Measurements from ENCODE around the gene NOVA1.
A peak's percentile ranks its signal among the peaks of the same experiment; 100 is the strongest.
"Not testable (repeated sequence)": the region's sequence is repeated elsewhere in the genome, so short reads cannot be mapped to it uniquely, and the experiment has no call there.

The NOVA1 gene, protein sequence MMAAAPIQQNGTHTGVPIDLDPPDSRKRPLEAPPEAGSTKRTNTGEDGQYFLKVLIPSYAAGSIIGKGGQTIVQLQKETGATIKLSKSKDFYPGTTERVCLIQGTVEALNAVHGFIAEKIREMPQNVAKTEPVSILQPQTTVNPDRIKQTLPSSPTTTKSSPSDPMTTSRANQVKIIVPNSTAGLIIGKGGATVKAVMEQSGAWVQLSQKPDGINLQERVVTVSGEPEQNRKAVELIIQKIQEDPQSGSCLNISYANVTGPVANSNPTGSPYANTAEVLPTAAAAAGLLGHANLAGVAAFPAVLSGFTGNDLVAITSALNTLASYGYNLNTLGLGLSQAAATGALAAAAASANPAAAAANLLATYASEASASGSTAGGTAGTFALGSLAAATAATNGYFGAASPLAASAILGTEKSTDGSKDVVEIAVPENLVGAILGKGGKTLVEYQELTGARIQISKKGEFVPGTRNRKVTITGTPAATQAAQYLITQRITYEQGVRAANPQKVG

DNA sequence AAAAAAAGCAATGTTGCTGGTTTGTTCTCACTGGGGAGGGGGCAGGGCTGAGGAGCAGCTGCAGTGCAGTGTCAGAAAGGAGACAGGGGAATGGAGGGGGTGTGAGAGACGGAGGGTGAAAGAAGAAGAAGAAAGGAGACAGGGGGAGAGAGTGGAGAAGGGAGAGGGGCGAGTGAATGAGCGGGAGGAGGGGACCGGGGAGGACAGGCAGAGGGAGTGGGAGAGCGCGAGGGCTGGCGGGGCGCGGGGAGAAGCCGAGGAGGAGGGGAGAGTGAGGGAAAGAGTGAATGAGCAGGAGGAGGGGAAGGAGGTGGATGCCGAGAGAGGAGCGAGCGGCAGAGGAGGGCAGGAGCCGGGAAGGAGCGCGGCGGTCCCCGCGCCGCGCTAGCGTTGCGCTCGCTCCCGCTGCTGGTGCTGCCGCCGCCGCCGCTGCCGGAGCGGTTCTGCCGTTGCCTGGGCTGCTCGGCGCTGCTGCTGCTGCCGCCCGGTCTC, at the start of gene NOVA1:
NOVA1 (minus strand) TSS at position 445 of the 492 bp plus-strand sequence. CDS start 597 bp downstream, outside the sequence.
- no peak for DNase-seq

GRCh38 chr14:26645057-26645456, 47.2 kb upstream of the NOVA1 start:
- DNase-seq = not testable (repeated sequence)

DNA sequence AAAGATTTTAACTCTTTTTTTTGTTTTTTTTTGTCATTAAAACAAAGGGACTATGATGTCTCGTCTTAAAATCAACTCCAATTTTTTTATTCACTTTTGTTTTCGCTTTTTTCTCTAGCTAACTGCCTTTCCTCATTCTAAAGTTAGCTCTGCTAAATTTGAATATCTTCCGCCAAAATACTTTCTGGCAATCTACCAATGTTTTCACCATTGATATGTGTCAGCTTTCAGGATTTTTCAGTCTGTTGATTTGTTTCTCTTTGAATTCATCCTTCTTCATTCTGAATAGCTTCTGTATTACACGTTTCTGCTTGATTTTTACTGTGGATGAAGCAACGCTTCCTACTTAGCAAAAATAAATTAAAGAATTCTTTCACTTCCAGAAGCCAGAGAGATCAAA, 38.7 kb upstream of the NOVA1 start:
- DNase-seq = no peak

- not testable (repeated sequence) for DNase-seq
These were observed 37.1 kb upstream of the NOVA1 start for GRCh38 chr14:26634946-26635345.

GRCh38 chr14:26626256-26626655, 28.4 kb upstream of the NOVA1 start:
- no peak for DNase-seq

- no peak for DNase-seq
These were observed 24.8 kb upstream of the NOVA1 start for GRCh38 chr14:26622611-26623010.

GRCh38 chr14:26621807-26622560, 24.2 kb upstream of the NOVA1 start:
- no peak for DNase-seq

DNA sequence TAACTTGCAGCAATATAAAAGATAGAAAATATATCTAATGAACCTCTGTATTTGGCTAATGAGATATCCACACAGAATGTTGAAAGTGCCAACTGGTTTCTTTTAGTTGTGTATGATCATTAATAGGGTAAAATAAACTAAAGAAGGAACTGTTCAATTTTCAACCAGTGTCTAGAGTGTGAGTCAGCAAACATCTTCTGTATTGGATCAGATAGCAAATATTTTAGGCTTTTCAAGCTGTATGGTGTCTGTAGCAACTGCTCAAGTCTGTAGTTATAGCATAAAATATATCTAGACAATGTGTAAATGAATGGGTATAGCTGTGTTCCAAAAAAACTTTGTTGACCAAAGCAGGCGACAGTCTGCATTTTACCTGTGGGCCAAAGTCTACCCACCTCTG, 23.5 kb upstream of the NOVA1 start:
- no peak for DNase-seq

DNA sequence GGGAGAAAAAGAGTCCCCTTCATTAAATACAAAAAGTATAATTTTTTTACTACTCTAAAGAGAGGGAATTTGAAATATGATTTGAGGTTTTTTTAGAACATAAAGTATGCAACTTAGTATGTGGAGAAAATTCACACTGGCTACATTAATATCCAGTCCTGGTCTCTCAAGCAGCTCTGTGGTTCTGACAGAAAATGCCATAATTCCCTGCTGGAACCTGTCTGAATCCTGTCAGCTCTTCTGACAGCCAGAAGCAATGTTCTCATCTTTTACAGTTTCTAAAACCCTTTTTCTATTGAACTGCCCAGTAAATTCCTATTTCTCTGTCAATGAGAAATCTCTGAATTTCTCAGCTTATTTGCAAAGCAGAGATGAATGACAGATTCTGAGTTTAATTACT, 13.4 kb upstream of the NOVA1 start:
- no peak for DNase-seq

- DNase-seq = no peak
These were observed 9.0 kb upstream of the NOVA1 start for GRCh38 chr14:26606729-26607312.

GRCh38 chr14:26605602-26606001, 7.8 kb upstream of the NOVA1 start:
- no peak for DNase-seq

DNA sequence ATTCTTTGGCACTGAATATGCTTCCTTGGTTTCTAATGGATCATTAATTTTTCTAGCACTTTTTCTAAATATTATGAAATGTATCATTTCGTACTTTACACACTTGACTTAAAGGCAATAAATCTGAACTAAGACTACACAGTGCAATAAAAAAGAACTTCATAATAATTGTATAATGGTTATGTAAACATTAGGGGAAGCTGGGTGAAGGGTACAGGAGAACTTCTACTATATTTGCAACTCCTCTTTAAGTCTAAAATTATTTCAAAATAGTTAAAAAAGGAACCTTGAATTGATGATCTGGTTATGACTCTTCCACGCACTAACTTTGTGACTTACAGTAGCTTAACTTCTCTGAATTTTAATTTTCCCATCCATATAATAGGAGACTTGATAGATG, 5.1 kb upstream of the NOVA1 start:
- DNase-seq = no peak

- no peak for DNase-seq
These were observed 4.0 kb upstream of the NOVA1 start for GRCh38 chr14:26601856-26602255.

- no peak for DNase-seq
These were observed 1.5 kb upstream of the NOVA1 start for GRCh38 chr14:26599291-26599690.

GRCh38 chr14:26598672-26599131, 869 bp upstream of the NOVA1 start:
- DNase-seq = no peak

- DNase-seq = peak; percentile 54
These were observed 343 bp upstream of the NOVA1 start for GRCh38 chr14:26598081-26598671.

DNA sequence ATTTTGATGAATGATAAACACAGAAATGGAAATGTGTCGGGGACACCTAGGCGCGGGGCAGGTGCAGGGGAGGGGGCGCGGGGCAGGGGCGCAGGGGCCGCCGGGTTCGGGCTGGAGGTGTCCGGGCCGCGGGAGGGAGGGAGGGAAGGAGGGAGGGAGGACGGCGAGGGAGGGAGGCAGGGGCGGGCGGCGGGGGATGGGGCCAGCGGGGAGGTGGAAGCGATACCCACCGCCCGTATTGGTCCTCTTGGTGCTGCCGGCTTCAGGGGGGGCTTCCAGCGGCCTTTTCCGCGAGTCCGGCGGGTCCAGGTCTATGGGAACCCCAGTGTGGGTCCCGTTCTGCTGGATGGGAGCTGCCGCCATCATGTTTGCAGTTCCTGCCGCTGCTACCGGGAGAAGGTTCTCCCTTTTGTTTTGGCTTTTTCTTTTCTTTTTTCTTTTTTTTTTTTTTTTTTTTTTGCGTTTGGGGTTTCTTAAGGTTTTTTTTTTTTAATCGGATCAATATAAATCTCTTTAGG, 703 bp downstream of the NOVA1 start:
- DNase-seq = no peak

DNA sequence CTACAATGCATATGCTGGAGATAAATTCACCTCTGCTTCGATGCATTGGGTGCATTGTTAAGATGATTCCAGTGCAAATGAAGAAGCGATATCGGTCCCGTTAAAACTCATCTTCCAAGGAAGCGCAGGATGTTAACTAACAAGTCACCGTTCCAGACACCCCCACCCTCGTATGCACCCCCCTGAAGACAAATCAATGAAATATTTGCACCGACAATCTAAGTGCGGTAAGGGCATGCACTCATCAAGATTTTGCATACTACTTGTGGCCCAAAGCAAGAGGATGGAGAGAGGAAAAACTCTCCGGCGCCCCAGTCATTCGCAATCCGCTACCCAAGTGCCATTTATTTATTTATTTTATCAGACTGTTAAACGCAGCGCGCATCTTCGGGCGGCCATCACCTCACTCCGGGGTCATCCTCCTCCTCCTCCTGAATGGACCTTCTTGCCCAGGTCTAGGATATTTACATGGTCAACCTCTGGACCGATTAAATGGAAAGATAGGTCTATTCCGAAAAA, 1.2 kb downstream of the NOVA1 start:
- DNase-seq = no peak

DNA sequence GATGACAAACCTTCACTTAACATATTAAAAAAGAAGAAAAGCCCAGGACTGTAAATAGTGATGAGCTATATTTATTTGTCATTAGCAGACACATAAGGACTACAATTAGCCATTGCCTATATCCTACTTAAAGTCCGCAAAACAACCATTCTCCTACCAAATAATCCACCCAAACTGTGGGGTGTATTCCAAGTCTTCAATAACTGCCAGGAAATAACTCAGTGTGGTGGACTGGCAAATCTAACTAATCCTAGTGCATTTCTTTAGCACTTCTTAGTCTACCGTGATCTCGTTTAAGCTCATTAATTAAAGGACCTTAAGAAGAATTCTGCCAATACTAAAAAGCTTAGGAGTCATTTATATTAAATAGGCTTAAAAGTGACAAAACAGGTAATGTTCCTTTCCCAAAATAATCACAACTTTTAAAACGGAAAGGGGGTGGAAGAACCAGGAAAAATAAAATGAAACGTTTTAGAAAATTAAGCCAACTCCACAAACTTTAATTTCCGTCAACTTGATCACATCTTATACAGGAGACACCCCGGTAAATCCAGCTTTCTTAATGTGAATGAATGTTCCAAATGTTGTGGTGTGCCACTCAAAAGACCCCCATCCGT, 1.8 kb downstream of the NOVA1 start:
- DNase-seq = no peak

DNA sequence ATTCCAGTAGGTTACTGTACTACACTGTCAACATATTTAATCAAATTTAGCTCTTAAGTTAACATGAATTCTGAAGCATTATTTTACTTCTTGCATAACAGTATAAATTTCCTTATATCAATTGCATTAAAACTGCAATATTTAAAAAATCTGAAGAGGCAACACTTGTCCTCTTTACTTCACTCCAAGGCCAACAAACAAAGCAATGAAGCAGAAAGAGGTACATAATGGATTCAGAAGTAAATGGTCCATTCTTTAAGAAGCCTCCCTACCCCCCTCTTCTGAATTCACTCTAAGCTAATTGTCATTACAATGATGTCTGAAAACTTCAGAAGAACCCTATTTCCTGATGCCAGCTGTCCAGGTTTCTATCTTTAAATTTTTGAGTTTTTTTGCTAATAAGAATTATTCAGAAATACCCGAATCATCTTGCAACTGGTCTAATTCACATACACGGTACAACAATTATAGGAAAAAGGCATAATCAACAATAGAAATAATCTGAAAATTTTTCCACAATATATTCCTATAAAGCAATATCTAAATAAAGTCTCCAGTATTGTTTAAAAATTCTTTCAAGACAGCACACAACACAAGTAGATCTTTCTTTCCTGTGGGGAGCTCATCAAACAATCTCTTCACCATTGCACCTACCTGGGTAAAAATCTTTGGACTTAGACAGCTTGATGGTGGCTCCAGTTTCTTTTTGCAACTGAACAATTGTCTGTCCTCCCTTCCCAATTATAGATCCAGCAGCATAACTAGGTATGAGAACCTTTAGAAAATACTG, 2.9 kb downstream of the NOVA1 start:
- DNase-seq = no peak

GRCh38 chr14:26594148-26594547, 3.7 kb downstream of the NOVA1 start:
- DNase-seq = no peak

All from activated CD8-positive, alpha-beta memory T cell treated with anti-CD3 and anti-CD28 coated beads, Interleukin-2, amount 50 U/mL, for 48 hours (primary cell).